ENCODE measurements around the gene ADORA2B.
"Not testable (repeated sequence)": the region's sequence is repeated elsewhere in the genome, so short reads cannot be mapped to it uniquely, and the experiment has no call there.

ADORA2B gene

GRCh38 chr17:15926039-15926740 is 18.7 kb upstream of the ADORA2B start:
- DNase-seq = no peak

GRCh38 chr17:15928286-15928785 is 16.6 kb upstream of the ADORA2B start:
- DNase-seq = no peak

GRCh38 chr17:15929941-15930340 is 15.0 kb upstream of the ADORA2B start:
- DNase-seq = no peak

GRCh38 chr17:15930426-15930825 is 14.5 kb upstream of the ADORA2B start:
- DNase-seq = no peak

GRCh38 chr17:15931394-15931793 is 13.5 kb upstream of the ADORA2B start:
- no peak for DNase-seq

GRCh38 chr17:15934866-15935265 is 10.1 kb upstream of the ADORA2B start:
- DNase-seq = no peak

- DNase-seq = no peak
These were observed 9.0 kb upstream of the ADORA2B start for GRCh38 chr17:15935891-15936290.

- DNase-seq = not testable (repeated sequence)
These were observed 8.4 kb upstream of the ADORA2B start for GRCh38 chr17:15936481-15936880.

- DNase-seq = no peak
These were observed 3.1 kb upstream of the ADORA2B start for GRCh38 chr17:15941781-15942180.

GRCh38 chr17:15942207-15942833 is 2.6 kb upstream of the ADORA2B start:
- no peak for DNase-seq

GRCh38 chr17:15943971-15944758 is 765 bp upstream of the ADORA2B start:
- no peak for DNase-seq

GRCh38 chr17:15945527-15946191 is 729 bp downstream of the ADORA2B start:
- DNase-seq = no peak

GRCh38 chr17:15946611-15947120 is 1.7 kb downstream of the ADORA2B start:
- DNase-seq = no peak

- no peak for DNase-seq
These were observed 2.3 kb downstream of the ADORA2B start for GRCh38 chr17:15947271-15947670.

GRCh38 chr17:15947976-15948752 is 3.2 kb downstream of the ADORA2B start:
- DNase-seq = no peak

- no peak for DNase-seq
These were observed 6.6 kb downstream of the ADORA2B start for GRCh38 chr17:15951368-15952047.

- no peak for DNase-seq
These were observed 7.2 kb downstream of the ADORA2B start for GRCh38 chr17:15952048-15952532.

GRCh38 chr17:15952916-15953790 is 8.2 kb downstream of the ADORA2B start:
- DNase-seq = no peak

GRCh38 chr17:15954222-15954621 is 9.3 kb downstream of the ADORA2B start:
- no peak for DNase-seq
